Panc1 (cell line): Measurements from ENCODE around the gene PCDHB1.
"Not testable (repeated sequence)": the region's sequence is repeated elsewhere in the genome, so short reads cannot be mapped to it uniquely, and the experiment has no call there.

ENCODE experiments used
- CTCF ChIP-seq: fragments of 450-650 bp; IDR thresholded peaks from 2 replicates; pipeline ENCODE4 v1.5.1; 2017; ENCODE audit warnings: mild to moderate bottlenecking
- POLR2AphosphoS5 ChIP-seq: IDR thresholded peaks from 2 replicates; pipeline ENCODE4 v1.6.1; 2012; ENCODE audit warnings: mild to moderate bottlenecking, low read depth, low read length, moderate library complexity
- REST ChIP-seq, 2 experiments: IDR thresholded peaks; 2 replicates each; pipeline ENCODE4 v1.6.1; 2011 to 2012; ENCODE audit warnings: low read depth in 2 of 2, control low read depth in 1 of 2, low read length in 1 of 2, mild to moderate bottlenecking in 1 of 2, moderate library complexity in 1 of 2; ENCODE audit not compliant: insufficient read depth in 1 of 2

- not testable (repeated sequence) for TF ChIP-seq POLR2AphosphoS5; CTCF; REST (IDR thresholded peaks at IDR 0.05; ENCODE audit: insufficient read depth in 1 of 2, low read depth in 2 of 2, low read length in 1 of 2)
Observed at GRCh38 chr5:141096181-141096580, 45.0 kb downstream of the PCDHB1 start.
